Measurements from ENCODE around the gene RNU6-9. TPM values are rescaled to one million over a fixed set of nuclear protein-coding genes. Genes with fewer than 3 reads are reported as not detected.

The RNU6-9 gene
- total RNA-seq, 4 donors from 2014 or later: not detected

GRCh38 chr19:925526-926322 is 32.4 kb downstream of the RNU6-9 start, which contains the start of gene ARID3A:
Gene ARID3A, plus strand, starts transcription at chr19:926035. Its CDS starts 3,494 bp downstream, at chr19:929529.
- peak within 1 kb of the TSS; percentile 79 to 93 for H3K4me3 ChIP-seq
- peaks cover 8% of the 10 kb centered on the region for H3K27me3 ChIP-seq
- H3K4me1 ChIP-seq: peaks cover 0 to 59% (median 11%) of the 10 kb centered on the region in 3 donors
- H3K9me3 ChIP-seq: no peaks in the 10 kb centered on the region
- peak in 1 of 2 donors; percentile 45 for TF ChIP-seq POLR2A (IDR thresholded peaks at IDR 0.05)
- no peak for TF ChIP-seq POLR2AphosphoS5 (IDR thresholded peaks at IDR 0.05)
- WGBS, 2 donors (ENCODE audit: low coverage in 1 of 2): 0% methylated on average over 2 to 3 of the region's 97 CpGs
- H3K36me3 ChIP-seq: peaks cover 0 to 15% of the 10 kb centered on the region in 2 donors
- peak within 1 kb of the TSS; percentile 68 to 89 (median 84) for H3K27ac ChIP-seq
- ATAC-seq: peak; percentile 82

- no peak for ATAC-seq
- Histone ChIP-seq H3K27ac (peak overlapping the region; percentile 64 to 89 (median 84)), H3K4me3 (peak overlapping the region; percentile 79 to 93), H3K9me3 (no peaks in the 10 kb centered on the region), H3K36me3 (peaks cover 0 to 15% of the 10 kb centered on the region in 2 donors), H3K4me1 (peaks cover 0 to 53% (median 11%) of the 10 kb centered on the region in 3 donors), H3K27me3 (peaks cover 3% of the 10 kb centered on the region)
- no CpG with 5 or more reads among the region's 21 CpGs for WGBS, 2 donors (ENCODE audit: low coverage in 1 of 2)
- TF ChIP-seq POLR2A (IDR thresholded peaks at IDR 0.05) (no peak), POLR2AphosphoS5 (IDR thresholded peaks at IDR 0.05) (no peak), EP300 (IDR thresholded peaks at IDR 0.05) (no peak), CTCF (IDR thresholded peaks at IDR 0.05) (no peak)
These were observed 33.0 kb downstream of the RNU6-9 start for GRCh38 chr19:926323-926588.

- WGBS, 2 donors (ENCODE audit: low coverage in 1 of 2): 0% methylated on average over 18 of the region's 52 CpGs; no CpG with 5 or more reads in 1 of the 2 donors
- peak; percentile 41 for ATAC-seq
- Histone ChIP-seq H3K27me3 (no peaks in the 10 kb centered on the region), H3K27ac (peak overlapping the region; percentile 64 to 89 (median 84)), H3K4me1 (peaks cover 0 to 48% (median 11%) of the 10 kb centered on the region in 3 donors), H3K9me3 (no peaks in the 10 kb centered on the region), H3K4me3 (peak overlapping the region; percentile 79 to 93), H3K36me3 (peaks cover 0 to 15% of the 10 kb centered on the region in 2 donors)
- TF ChIP-seq EP300 (IDR thresholded peaks at IDR 0.05) (no peak), POLR2A (IDR thresholded peaks at IDR 0.05) (no peak), POLR2AphosphoS5 (IDR thresholded peaks at IDR 0.05) (no peak), CTCF (IDR thresholded peaks at IDR 0.05) (no peak)
These were observed 33.5 kb downstream of the RNU6-9 start for GRCh38 chr19:926589-927350.

GRCh38 chr19:927351-927779 is 34.1 kb downstream of the RNU6-9 start:
- Histone ChIP-seq H3K4me1 (peaks cover 0 to 52% (median 13%) of the 10 kb centered on the region in 3 donors), H3K36me3 (peaks cover 0 to 15% of the 10 kb centered on the region in 2 donors), H3K4me3 (peak overlapping the region; percentile 79 to 93), H3K27ac (peak overlapping the region; percentile 64 to 89 (median 84)), H3K27me3 (no peaks in the 10 kb centered on the region), H3K9me3 (no peaks in the 10 kb centered on the region)
- WGBS, 2 donors (ENCODE audit: low coverage in 1 of 2): no CpG with 5 or more reads among the region's 15 CpGs
- ATAC-seq: no peak
- no peak for TF ChIP-seq EP300 (IDR thresholded peaks at IDR 0.05)

- ATAC-seq: no peak
- Histone ChIP-seq H3K9me3 (no peaks in the 10 kb centered on the region), H3K4me3 (peak overlapping the region in 1 of 2 donors; percentile 93), H3K27me3 (no peaks in the 10 kb centered on the region), H3K36me3 (peaks cover 0 to 15% of the 10 kb centered on the region in 2 donors), H3K27ac (peak overlapping the region in 3 of 4 donors; percentile 84 to 89 (median 85)), H3K4me1 (peaks cover 0 to 57% (median 18%) of the 10 kb centered on the region in 3 donors)
- WGBS, 2 donors (ENCODE audit: low coverage in 1 of 2): 100% methylated on average over 2 of the region's 12 CpGs; no CpG with 5 or more reads in 1 of the 2 donors
- no peak for TF ChIP-seq EP300 (IDR thresholded peaks at IDR 0.05)
- no peak for TF ChIP-seq POLR2A (IDR thresholded peaks at IDR 0.05)
- no peak for TF ChIP-seq POLR2AphosphoS5 (IDR thresholded peaks at IDR 0.05)
- no peak for TF ChIP-seq CTCF (IDR thresholded peaks at IDR 0.05)
These were observed 34.6 kb downstream of the RNU6-9 start for GRCh38 chr19:927780-928401.

Data from gastroesophageal sphincter (tissue), 4 donors.